ELR (cell line): ENCODE data around the gene MAD1L1.
A peak's percentile ranks its signal among the peaks of the same experiment; 100 is the strongest.

Source experiments
- DNase-seq: peaks from one replicate; pipeline ENCODE4 v3.0.0-alpha.2; 2015; ENCODE audit warnings: low read depth

Gene MAD1L1

DNA sequence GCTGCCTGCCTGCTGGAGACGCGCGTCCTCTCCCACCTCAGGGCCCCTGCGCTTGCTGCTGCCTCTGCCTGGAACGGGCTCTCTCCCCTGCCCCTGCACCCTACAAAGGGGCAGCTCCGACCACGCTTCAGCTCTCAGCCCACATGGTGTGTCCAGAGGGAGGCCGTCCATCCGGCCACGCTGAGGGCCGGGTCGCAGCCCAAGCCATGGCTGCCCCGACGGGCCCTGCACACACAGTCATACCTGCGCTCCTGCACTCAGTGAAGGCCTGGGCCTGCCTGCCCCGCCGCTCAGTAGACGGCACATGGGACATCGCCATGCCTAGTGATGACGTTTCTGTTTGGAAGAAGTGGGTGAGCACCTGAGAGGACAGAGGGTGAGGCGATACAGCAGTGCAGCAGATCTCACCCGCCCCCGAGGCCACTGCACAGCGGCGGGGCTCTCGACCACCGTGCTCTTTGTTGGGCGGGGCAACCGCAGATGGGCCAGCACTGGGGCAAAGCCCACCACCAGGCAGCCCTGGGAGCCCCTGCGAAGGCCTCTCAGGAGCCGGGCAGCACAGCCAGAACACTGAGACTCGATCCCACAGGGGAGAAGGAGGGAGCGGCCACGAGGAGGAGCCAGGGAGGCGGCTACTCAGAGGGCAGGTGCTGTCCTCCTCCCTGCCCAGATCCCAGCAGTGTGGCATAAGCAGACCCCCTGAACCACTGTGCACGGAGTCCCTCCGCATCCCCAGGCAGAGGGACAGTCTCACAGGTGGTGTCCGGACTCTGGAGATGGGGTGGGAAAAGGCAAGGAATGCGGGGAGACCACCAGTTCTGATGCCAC lies 129.5 kb downstream of the MAD1L1 start:
- no peak for DNase-seq

DNA sequence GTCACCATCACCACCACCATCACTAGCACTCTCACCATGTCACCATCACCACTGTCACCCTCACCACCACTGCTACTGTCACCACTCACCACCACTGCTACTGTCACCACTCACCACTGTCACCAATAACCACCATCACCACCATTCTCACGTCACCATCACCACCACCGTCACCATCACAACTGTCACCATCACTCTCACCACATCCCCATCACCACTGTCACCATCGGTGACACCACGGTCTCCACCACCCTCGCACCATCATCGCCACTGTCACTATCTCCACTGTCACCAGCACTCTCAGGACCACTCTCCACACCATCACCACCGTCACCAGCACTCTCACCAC lies 130.4 kb downstream of the MAD1L1 start:
- DNase-seq, result no peak

DNA sequence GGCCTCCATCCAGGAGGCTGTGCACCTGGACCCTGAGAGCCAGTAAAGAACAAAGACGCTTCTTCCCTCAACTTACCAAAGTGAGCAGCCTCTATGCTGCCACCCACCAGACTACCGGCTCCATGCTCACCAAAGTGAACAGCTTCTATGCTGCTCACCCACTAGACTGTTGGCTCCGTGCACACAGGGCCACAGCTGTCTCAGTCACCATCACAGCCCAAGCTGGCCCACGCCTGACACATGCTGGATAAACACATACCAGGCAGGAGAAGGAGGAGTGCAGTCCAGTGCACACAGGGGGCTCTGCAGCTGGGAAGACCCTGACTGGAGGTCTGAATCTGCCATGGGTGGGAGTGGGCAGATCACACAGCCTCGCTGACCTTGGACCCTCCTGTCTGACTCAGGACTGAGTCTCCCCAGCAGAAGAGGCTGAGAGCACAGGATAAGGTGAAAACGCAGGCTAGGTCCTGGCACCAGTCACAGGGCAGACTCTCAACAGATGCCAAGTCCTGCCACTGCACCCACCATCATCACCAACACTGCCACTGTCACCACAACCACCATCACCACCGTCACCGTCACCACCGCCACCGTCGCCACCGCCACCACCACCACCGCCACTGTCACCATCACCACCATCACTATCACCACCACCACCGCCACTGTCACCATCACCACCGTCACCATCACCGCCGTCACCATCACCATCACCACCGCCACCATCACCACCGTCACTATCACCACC lies 130.9 kb downstream of the MAD1L1 start:
- no peak for DNase-seq

DNA sequence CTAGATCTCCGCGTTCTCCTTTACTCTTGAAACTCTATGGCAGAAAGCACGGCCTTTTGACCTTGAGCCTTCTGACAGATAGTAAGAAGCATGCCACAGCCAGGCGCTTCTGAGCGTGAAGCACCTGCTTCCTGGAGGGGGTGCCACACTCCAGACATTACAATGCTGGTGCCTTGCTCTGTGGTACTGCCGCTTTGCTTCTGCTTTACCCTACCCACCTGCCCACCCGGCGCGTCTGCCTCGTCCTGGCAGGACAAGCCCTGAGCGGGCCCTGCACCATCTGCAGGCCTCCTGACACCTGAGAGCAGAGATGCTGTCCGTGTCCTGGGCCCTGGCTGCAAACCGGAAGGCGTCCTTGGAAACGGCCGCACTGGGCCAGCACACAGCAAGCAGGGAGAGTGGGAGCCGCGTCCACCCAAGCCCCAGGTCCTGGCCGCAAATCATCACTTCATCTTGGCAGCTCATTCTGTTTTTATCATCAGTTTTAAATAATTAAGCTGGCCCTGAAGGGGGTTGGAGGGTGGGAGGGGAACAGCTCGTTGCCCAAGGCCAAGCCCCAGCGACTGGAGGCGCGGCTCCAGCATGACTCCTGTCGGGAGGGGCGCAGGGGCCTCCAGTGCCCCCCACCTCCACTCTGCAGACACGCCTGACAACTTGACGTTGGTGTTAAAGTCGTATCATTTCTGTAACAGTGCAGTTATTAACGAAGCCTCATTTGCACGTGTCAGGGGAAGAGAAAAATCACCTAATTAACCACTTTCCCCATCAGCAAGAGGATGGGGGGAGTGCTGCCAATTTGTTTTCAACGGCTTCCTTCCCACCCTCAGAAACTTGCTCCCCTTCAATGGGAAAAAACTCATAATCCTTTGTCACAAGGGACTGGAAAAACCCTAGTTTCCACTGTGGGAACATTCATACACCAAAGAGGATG lies 132.2 kb downstream of the MAD1L1 start:
- no peak for DNase-seq

DNA sequence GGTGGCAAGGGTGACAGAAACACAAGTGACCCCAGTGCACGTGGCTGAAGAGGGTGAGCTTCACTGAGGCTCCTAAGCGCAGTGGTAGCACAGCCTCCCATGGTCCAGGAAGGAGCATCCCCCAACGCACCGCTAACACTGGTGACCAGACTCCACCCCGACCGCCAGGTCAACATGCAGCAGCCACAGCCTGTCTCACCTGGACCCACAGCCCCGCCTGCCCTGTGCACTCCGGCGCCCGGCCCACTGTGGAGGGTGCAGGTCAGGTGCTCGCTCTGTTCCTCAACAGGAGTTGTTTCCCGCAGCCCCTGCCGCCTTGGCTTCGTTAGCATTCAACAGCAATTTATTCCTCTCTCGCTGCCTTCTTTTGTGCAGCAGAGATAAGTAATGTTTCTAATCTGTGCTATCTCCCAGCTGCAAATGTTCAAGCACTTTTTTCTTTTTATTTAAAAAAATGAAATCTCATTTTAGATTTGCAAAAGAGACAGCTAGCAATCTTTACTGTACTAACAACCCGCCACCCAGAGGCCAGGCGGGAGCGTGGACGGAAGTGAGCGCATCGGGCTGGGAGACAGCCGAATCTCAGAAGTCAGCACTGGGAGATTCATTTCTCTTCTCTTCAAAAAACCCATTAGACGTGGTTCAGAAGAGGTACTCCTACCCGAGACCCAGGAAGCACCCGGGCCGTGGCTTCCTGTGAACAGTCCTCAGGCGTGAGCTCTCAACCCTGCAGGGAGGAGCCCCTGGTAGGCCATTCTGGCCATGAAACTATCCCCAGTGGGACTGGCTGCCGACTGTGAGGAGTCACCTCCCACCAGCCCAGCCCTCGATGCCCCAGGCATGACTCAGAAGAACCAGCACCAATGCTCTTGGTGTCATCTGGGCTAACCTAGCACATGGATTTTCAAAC lies 133.4 kb downstream of the MAD1L1 start:
- DNase-seq, result peak; percentile 81

DNA sequence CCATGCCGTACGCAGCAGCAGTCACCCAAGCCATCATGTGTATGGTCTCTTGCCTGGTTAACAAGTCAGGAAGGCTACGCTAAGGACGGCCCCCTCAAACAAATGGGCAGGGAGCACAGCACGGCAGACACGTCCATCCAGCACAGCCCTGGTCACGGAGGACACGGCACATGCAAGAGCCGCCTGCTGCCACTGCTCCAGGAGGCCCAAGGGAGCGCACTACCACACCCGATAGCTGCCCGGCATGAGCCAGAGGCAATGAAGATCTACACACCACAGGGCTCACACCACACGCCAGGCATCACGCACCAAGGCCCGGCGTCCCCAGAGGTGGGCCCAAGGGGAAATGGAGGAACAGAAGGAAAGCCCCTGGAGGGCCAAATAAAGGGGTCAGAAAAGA lies 134.2 kb downstream of the MAD1L1 start:
- no peak for DNase-seq

DNA sequence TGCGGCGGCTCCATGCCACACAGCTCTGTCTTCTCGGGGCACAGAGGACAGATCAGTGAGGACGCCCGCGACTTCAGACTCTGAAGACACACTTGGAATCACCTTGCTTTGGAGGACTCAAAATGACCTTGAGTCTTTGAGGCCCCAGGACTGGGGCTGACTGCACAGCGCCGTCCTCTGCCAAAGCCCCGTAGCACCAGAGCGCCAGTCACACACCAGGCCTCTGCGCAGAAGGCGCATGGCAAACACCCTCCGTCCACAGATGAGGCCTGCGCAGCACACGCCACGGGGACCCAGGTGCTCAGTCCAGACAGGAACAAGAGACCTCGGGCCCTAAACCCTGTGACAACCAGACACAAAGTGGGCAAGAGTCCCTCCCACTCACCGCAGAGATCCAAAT lies 134.7 kb downstream of the MAD1L1 start:
- DNase-seq, result no peak

DNA sequence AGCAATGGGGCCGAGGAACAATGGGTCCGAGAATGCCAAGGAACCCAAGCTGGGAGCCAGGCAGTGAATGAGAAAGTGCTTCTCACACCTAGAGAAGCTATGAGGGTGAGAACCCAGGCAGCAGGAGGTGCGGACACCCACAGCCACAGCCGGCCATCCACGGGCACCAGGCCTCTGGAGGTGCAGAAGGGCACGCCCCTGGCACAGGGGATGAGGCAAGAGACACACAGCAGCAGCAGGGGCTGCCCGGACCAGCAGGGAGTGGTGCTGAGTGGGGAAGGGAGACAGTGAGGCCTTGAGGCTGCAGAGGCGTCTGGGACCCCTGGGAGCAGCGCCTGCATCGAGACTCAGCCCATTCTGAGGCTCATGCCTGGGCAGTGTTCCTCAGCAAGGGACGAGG lies 135.3 kb downstream of the MAD1L1 start:
- DNase-seq, result no peak

DNA sequence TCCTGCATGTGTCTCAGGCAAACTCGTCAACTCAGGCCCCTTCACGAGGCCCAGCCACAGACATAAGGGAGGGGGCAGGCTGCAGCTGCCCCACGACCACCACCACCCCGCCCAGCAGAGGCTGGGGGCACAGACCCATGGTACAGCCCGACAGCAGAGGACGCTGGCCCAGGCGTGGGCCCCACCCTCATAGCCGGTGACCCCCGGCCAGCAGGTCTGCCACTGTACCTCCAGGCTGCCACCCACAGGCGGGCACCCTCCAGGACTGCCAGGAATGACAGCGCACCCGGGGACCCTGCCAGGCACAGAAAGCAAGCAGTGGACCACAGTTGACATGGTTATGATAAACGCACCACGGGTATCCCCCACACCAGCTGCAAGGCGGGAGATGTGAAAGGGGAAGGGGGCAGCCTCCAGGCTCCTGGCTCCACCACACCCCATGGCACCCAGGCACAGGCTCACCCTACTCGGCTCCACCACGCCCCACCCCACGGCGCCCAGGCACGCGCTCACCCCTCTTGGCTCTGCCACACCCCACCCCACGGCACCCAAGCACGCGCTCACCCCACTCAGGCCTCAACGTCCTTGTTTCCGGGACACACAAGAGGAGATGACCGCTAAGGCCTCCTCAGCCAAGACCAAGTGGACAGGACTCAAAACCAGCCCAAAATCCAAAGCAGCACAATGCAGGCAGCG lies 135.9 kb downstream of the MAD1L1 start:
- no peak for DNase-seq

DNA sequence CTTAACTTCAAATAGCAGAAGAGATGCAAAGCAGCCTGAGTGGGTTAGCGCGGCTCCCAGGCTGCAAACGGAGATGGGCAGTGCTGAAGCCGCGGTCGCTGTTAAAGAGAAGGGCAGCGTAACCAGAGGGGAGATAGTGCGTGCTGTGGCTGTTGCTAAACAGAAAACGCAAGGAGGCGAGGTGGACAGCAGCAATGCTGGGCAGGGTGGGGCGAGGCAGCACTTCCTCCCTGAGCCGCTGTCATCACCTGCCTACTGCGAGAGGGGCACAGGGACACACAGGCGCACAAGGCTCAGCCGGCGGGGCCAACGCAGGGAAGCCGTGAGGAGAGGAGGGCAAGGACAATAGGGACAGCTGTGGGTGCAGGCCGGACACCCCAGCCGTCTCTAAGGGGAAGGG lies 137.3 kb downstream of the MAD1L1 start:
- DNase-seq, result no peak

DNA sequence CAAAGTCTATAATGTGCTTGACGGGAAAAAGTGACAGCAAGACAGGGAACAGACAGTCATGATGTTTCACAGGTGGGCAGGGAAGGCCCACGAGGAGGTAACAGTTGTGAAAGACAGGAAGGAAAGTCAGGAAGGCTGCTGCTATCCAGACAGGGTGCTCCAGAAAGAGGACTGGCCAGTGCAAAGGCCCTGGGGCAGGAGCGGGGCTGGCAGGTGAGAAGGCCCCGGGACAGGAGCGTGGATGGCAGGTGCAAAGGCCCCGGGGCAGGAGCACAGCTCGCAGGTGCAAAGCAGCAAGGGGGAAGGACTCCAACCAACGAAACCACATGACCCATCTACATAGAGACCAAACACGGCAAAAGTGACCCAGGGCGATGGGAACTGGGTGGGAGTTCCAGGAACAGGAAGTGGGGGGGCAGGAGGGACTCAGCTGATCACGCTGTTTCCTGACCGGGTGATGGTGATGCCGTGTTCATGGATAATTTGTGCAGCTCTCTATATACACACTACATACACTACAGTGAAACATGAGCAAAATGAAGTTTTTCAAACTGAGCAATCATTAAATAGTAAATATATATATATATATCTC lies 138.2 kb downstream of the MAD1L1 start:
- no peak for DNase-seq

DNA sequence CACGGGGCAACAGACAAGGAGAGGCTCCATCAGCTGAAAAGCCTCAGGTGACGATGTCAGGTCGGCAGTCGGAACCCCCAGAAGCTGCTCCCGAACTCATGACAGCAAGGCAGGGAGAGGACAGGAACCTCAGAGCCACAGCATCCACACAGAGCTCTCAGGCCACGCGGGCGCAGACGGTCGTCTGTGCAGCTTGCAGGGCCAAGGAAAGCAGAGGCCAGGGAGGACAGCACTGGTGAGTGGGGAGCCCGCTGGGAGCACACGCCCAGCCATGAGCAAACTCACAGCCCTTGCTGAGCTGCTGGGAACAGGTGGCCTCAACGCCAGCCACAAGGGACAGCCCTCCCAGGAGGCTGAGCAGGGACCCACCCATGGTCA lies 138.9 kb downstream of the MAD1L1 start:
- no peak for DNase-seq

DNA sequence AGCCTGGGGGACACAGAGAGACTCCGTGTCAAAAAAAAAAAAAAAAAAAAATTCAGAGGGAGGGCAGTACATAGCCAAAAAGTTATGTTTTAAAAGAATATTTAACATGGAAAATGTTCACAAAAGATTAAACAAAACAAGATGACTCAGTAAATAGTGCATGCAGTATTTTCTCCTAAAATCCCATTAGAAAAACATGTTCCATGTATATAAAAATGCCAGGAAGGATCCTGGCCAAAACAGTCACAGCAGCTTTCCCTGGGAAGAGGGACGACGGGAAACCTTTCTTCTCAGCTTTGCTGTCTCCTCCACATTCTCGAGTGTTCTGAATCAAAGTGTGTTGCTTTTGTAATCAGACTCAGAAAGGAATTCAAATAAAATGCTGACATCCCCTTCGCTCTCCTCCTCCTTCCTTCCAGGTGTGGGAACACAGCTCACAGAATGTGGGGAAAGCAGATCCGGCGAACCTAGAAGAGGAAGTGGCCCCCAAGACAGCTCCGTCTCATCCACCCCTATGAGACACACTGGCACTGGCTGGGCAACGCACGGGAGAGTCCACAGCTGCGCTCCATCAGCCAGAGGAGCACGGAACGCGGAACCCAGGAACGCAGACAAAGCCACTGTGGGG lies 139.4 kb downstream of the MAD1L1 start:
- DNase-seq, result no peak

DNA sequence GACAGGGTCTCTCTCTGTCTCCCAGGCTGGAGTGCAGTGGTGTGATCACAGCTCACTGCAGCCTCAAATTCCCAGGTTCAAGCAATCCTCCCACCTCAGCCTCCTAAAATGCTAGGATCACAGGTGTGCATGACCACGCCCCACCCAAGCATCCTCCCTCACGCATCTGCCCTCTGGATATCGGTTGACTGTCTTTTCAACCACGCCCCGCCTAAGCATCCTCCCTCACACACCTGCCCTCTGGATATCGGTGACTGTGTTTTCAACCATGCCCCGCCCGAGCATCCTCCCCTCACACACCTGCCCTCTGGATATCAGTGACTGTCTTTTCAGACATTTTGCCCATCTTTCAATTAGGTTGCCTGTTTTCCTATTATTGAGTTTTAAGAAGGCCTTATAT lies 140.5 kb downstream of the MAD1L1 start:
- no peak for DNase-seq

DNA sequence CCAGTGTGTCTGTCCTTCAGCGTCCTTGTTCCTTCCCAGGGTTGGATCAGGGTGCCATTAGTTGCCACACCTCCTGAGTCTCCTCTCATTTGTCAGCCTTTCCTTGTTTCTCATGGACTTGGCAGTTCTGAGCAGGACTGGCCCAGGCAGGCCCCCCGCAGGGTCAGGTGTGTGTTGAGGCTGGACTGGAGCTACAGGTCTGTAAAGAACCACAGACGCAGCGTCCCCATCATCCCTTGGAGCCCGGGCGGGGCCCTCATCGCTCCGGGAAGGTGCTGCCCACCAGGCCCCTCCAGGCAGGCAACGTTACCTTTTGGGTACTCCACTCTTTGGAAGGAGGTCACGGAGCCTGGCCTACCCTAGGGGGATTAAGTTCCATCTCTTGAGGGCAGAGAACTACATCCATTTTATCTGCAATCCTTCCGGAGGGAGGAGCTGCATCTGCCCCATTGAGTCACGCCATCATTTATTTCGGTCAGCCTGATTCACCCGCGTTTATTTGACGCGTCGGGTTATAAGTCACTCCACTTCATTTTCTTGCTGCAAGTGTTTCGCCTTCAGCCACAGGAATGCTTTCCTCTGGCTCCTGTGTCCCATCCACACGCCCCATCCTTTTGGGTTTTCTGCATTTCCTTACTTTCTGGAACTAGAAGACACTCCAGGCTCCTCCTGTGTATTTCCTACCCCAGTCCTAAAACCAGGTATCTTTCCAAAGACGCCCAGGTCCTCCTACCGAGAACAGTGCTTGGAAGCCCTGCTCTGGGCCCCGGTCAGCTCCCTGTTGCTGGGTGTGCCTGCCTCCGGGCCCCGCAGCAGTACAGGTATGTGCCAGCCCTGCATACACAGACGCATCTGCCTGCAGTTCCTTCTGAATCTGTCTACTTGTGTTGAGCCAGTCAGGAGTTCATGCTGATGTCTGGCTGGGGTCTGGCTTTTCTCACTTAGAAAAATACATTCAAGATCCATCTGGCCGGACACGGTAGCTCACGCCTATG lies 141.9 kb downstream of the MAD1L1 start:
- no peak for DNase-seq

DNA sequence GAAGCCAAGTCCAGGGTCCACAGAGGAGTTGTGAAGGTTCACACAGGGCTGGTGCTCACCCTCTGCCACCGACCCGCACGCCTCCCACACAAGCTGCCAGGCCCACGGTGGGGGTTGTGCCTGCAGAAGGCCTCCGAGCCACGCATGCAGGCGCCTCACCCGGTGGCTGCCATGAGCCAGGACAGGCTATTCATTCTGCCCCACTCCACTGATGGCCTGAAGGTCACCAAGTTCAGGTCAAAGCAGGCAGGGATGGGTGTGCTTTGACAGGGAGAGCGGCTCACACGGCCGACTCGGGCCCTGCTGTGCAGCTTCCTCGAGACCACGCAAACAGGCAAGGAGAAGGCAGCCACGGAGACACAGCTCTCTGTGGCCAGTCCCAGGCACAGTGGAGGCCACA lies 143.9 kb downstream of the MAD1L1 start:
- DNase-seq, result no peak

DNA sequence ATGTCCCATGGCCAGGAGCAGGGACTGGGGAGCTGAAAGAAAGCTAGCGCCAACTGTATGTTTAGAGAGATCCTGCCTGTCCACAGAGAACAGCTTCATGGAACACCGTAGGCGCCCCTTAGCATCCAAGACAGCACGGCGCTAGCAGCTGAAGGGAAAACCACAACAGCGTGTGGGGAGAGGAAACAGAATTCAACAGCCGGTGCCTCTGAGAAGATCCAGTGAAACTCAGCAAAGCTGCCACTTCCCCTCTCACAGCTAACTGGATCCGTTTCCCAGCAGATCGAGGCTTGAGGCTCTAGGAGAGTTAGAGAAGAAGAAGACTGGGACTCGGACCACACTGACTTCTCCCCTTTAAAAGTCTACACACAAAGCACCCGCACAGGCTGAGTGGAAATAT lies 145.0 kb downstream of the MAD1L1 start:
- no peak for DNase-seq

DNA sequence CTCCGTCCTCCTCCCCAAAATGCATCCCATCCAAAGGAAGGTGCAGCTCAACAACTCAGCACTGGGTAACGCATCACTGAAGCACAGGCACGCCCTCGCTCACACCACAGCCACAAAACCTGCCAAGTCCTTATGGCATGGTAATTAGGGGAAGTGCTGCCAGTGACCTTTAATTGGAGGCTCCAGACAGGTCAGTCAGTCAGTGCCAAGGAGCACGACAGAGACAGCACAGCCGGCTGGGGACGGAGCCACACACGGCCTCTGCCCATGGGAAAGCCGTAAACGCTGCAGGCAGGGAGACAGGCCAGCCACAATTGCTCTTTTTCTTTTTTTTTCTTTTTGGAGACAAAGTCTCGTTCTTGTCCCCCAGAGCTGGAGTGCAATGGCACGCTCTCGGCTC lies 146.5 kb downstream of the MAD1L1 start:
- no peak for DNase-seq

DNA sequence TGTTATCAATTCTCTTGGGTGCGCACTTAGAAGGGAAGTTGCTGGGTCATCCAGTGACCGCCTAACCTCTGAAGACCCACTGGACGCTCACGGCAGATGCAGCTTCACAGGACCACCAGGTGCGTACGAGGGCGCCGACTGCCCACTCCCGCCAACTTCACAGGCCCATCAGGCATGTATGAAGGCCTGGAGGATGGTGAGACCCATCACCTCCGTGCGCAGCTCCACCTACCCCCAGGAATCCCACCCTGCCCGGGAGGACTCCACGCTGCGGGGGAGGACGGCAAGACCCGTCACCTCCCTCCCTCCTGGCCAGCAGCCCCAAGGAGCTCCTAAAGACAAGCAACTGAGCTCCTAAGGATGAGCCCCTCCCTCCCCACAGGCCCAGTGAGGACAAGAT lies 146.9 kb downstream of the MAD1L1 start:
- DNase-seq, result no peak
